Vagina (tissue), 2 donors: Measurements from ENCODE around the gene BBIP1. TPM values are rescaled to one million over a fixed set of nuclear protein-coding genes. Genes with fewer than 3 reads are reported as not detected.

Experiments
- DNase-seq, 2 donors: peaks; one replicate each; pipeline ENCODE4 v3.0.0-alpha.2; 2017; ENCODE audit errors: extremely low spot score in 2 of 2
- H3K27ac ChIP-seq: fragments of 200-600 bp; sonication (generic); one replicate; pipeline ENCODE4 v1.5.1; 2019
- H3K27me3 ChIP-seq: fragments of 200-600 bp; sonication (generic); one replicate; pipeline ENCODE4 v1.5.1; 2019
- H3K36me3 ChIP-seq, 2 donors: fragments of 200-600 bp; sonication (generic); one replicate each; pipeline ENCODE4 v1.5.1; 2017 to 2019
- H3K4me1 ChIP-seq: fragments of 200-600 bp; sonication (generic); one replicate; pipeline ENCODE4 v1.5.1; 2019
- H3K4me3 ChIP-seq, 2 donors: fragments of 200-600 bp; sonication (generic); 1 replicate in 1 of 2; 2 replicates in 1 of 2; pipeline ENCODE4 v1.5.1; 2016 to 2019
- H3K9me3 ChIP-seq: fragments of 200-600 bp; sonication (generic); one replicate; pipeline ENCODE4 v1.5.1; 2019
- CTCF ChIP-seq, 3 experiments: fragments of 450-650 bp in 2 of 3; fragments of 200-600 bp in 1 of 3; sonication (generic) in 1 of 3; IDR thresholded peaks; one replicate each; pipeline ENCODE4 v1.5.1; 2017 to 2019; ENCODE audit warnings: antibody characterized with exemption in 3 of 3, mild to moderate bottlenecking in 2 of 3, moderate library complexity in 2 of 3
- POLR2A ChIP-seq, 2 donors: fragments of 450-650 bp; IDR thresholded peaks; one replicate each; pipeline ENCODE4 v1.6.1; 2017; ENCODE audit warnings: antibody characterized with exemption in 2 of 2, mild to moderate bottlenecking in 2 of 2, moderate library complexity in 2 of 2
- POLR2AphosphoS5 ChIP-seq, 2 donors: sonication (generic); formaldehyde crosslinking; IDR thresholded peaks; one replicate each; pipeline ENCODE4 v1.9.0; 2017; ENCODE audit warnings: antibody characterized with exemption in 2 of 2, mild to moderate bottlenecking in 2 of 2, low read depth in 1 of 2; ENCODE audit not compliant: insufficient read depth in 1 of 2
- intact Hi-C: fragments of 100-400 bp; cut with DNase I; formaldehyde crosslinking; loops from one replicate; pipeline ENCODE4 v1.15.1; 2023
- total RNA-seq: library from RNA; depleted of rRNA; stranded (reverse); fragments of >200 nt; gene quantifications from one replicate; pipeline ENCODE4 v1.2.3, GENCODE V29; 2016

BBIP1 gene
- total RNA-seq, 1 donor from 2014 or later, result 15.2 TPM

- TF ChIP-seq CTCF (IDR thresholded peaks at IDR 0.05) (no peak), POLR2A (IDR thresholded peaks at IDR 0.05) (no peak), POLR2AphosphoS5 (IDR thresholded peaks at IDR 0.05; ENCODE audit: insufficient read depth in 1 of 2, low read depth in 1 of 2) (no peak)
- no peak overlapping the region for H3K27ac ChIP-seq
- no peaks in the 10 kb centered on the region for H3K36me3 ChIP-seq
- no peaks in the 10 kb centered on the region for H3K4me1 ChIP-seq
- H3K4me3 ChIP-seq, result no peak overlapping the region
- H3K9me3 ChIP-seq, result no peaks in the 10 kb centered on the region
- DNase-seq, result no peak
- intact Hi-C loops, result no loop called here
- no peaks in the 10 kb centered on the region for H3K27me3 ChIP-seq
These were observed 8.8 kb downstream of the BBIP1 start for GRCh38 chr10:110910138-110910537.

GRCh38 chr10:110903280-110904278 lies 15.4 kb downstream of the BBIP1 start:
- Histone ChIP-seq H3K4me3 (no peak overlapping the region), H3K27ac (no peak overlapping the region), H3K4me1 (peaks cover 17% of the 10 kb centered on the region), H3K36me3 (peaks cover 4 to 27% of the 10 kb centered on the region in 2 donors), H3K9me3 (no peaks in the 10 kb centered on the region), H3K27me3 (no peaks in the 10 kb centered on the region)
- no peak for DNase-seq
- no peak for TF ChIP-seq POLR2AphosphoS5 (IDR thresholded peaks at IDR 0.05; ENCODE audit: insufficient read depth in 1 of 2, low read depth in 1 of 2)
- TF ChIP-seq POLR2A (IDR thresholded peaks at IDR 0.05), result no peak
- TF ChIP-seq CTCF (IDR thresholded peaks at IDR 0.05), result no peak
- intact Hi-C loops, result no loop called here

GRCh38 chr10:110901954-110902819 lies 16.8 kb downstream of the BBIP1 start:
- H3K27ac ChIP-seq, result no peak overlapping the region
- DNase-seq, result no peak
- H3K36me3 ChIP-seq, result peaks cover 4 to 40% of the 10 kb centered on the region in 2 donors
- no peaks in the 10 kb centered on the region for H3K9me3 ChIP-seq
- H3K4me1 ChIP-seq, result peaks cover 17% of the 10 kb centered on the region
- intact Hi-C loops, result no loop called here
- TF ChIP-seq CTCF (IDR thresholded peaks at IDR 0.05), result no peak
- TF ChIP-seq POLR2AphosphoS5 (IDR thresholded peaks at IDR 0.05; ENCODE audit: insufficient read depth in 1 of 2, low read depth in 1 of 2), result no peak
- no peak for TF ChIP-seq POLR2A (IDR thresholded peaks at IDR 0.05)
- no peak overlapping the region for H3K4me3 ChIP-seq
- no peaks in the 10 kb centered on the region for H3K27me3 ChIP-seq

GRCh38 chr10:110900983-110901382 lies 18.0 kb downstream of the BBIP1 start:
- Histone ChIP-seq H3K9me3 (no peaks in the 10 kb centered on the region), H3K4me3 (no peak overlapping the region), H3K27ac (no peak overlapping the region), H3K36me3 (peaks cover 4 to 52% of the 10 kb centered on the region in 2 donors), H3K27me3 (no peaks in the 10 kb centered on the region), H3K4me1 (peaks cover 17% of the 10 kb centered on the region)
- TF ChIP-seq POLR2AphosphoS5 (IDR thresholded peaks at IDR 0.05; ENCODE audit: insufficient read depth in 1 of 2, low read depth in 1 of 2) (no peak), CTCF (IDR thresholded peaks at IDR 0.05) (no peak), POLR2A (IDR thresholded peaks at IDR 0.05) (no peak)
- intact Hi-C loops, result no loop called here
- no peak for DNase-seq
